Dendritic cell treated with granulocyte-macrophage colony-stimulating factor and Interleukin-4, amounts not matched to agents 40 ng/mL and 50 ng/mL, for 4 days (primary cell): Measurements from ENCODE around the gene MARCHF9.

Source experiments
- H3K27ac Mint-ChIP-seq: one replicate; pipeline ENCODE4 v1.8.0; 2022; ENCODE audit warnings: mild to moderate bottlenecking, mixed read lengths
- H3K27me3 Mint-ChIP-seq: one replicate; pipeline ENCODE4 v1.8.0; 2022; ENCODE audit warnings: mild to moderate bottlenecking, mixed read lengths
- H3K36me3 Mint-ChIP-seq: one replicate; pipeline ENCODE4 v1.8.0; 2022; ENCODE audit warnings: low read depth, mixed read lengths
- H3K4me1 Mint-ChIP-seq: one replicate; pipeline ENCODE4 v1.8.0; 2022; ENCODE audit warnings: low read depth, mixed read lengths
- H3K4me3 Mint-ChIP-seq: one replicate; pipeline ENCODE4 v1.8.0; 2022; ENCODE audit warnings: mild to moderate bottlenecking, moderate library complexity, mixed read lengths
- H3K9me3 Mint-ChIP-seq: one replicate; pipeline ENCODE4 v1.8.0; 2022; ENCODE audit warnings: mixed read lengths
- intact Hi-C: fragments of 100-400 bp; cut with micrococcal nuclease; formaldehyde crosslinking; loops from one replicate; pipeline ENCODE4 v1.15.0; 2022

MARCHF9 gene

GRCh38 chr12:57730336-57731067, 24.4 kb upstream of the MARCHF9 start:
- H3K4me3 Mint-ChIP-seq, result no peak overlapping the region
- H3K9me3 Mint-ChIP-seq, result peaks cover 8% of the 10 kb centered on the region
- H3K27ac Mint-ChIP-seq, result no peak overlapping the region
- intact Hi-C loops, result no loop called here
- peaks cover 92% of the 10 kb centered on the region for H3K36me3 Mint-ChIP-seq
- no peaks in the 10 kb centered on the region for H3K4me1 Mint-ChIP-seq
- no peaks in the 10 kb centered on the region for H3K27me3 Mint-ChIP-seq

DNA sequence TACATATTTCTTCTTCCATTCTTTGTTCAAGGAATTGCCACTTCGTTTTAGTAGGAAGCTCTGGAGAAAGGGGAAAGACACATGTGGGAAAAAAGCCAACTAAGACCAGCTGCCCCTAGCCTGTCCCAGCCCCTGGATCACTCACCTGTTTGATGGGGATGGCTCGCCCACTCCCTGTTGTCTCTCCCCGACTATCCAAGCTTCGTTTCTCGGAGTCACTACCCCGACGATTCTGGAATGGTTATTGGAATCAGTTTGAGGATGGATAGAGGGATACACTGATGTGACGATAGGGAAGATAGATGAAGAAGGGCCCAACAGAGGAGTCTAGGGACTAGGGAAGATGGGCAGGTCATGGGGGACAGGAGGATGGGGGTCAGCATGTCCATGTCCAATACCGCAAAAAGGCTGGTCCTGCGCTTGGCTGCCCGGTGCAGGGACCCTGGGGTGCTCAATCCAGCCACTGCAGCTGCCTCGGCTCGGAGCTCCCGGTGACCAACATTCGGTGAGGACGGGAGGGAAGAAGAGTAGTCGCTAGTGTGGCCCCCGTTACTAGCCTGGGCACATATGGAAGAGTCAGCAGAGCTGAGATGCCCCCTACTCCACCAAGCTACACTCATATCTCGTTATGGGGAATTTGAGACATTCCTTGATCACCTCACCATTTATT, 23.4 kb upstream of the MARCHF9 start:
- Mint-ChIP-seq H3K36me3 (peaks cover 92% of the 10 kb centered on the region), H3K9me3 (peaks cover under 1% of the 10 kb centered on the region), H3K4me1 (no peaks in the 10 kb centered on the region), H3K4me3 (no peak overlapping the region), H3K27ac (no peak overlapping the region), H3K27me3 (no peaks in the 10 kb centered on the region)
- intact Hi-C loops, result no loop called here

GRCh38 chr12:57732270-57732669, 22.6 kb upstream of the MARCHF9 start:
- intact Hi-C loops, result no loop called here
- Mint-ChIP-seq H3K36me3 (peaks cover 92% of the 10 kb centered on the region), H3K4me3 (no peak overlapping the region), H3K27ac (no peak overlapping the region), H3K9me3 (no peaks in the 10 kb centered on the region), H3K4me1 (no peaks in the 10 kb centered on the region), H3K27me3 (no peaks in the 10 kb centered on the region)

DNA sequence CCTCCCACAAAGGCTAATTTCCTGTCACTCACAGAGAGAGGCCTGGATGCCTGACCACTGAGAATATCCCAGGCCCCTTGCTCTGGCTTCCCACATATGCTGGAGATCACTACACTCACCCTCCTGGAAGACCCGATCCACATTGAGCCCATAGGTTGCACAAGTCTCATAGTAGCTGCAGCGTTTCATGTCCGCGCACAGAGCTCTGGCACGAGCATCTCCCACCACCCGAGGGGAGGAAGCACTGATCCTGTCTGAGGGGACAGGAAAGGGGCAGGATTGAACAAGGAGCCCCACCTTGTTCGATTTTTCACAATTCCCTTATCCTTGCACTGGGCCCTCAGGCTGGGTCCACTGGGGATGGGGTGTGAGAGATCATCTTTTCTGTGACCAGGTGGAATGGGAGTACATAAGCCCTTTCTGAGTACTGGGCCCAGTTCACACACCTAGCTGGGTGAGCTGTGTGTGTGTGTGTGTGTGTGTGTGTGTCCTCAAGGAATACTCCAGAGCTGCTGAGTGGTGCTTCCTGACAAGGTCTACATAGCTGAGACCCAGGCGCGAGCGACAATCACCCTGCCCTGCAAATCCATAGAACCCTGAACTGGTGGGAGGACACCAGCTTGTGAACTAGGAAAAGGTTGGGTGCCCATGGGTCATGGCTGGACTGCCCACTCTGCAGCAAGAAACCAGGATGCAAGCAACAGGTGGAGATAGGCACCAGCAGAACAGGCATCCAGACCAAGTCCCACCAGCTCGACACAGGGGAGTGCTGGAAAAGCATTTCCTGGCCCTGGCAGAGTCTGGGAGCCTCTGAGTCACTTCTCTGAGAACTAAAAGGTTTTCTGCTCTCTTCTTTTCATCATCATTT, 21.9 kb upstream of the MARCHF9 start:
- no peaks in the 10 kb centered on the region for H3K27me3 Mint-ChIP-seq
- intact Hi-C loops, result no loop called here
- H3K36me3 Mint-ChIP-seq, result peaks cover 86% of the 10 kb centered on the region
- no peaks in the 10 kb centered on the region for H3K9me3 Mint-ChIP-seq
- H3K4me1 Mint-ChIP-seq, result no peaks in the 10 kb centered on the region
- H3K27ac Mint-ChIP-seq, result no peak overlapping the region
- H3K4me3 Mint-ChIP-seq, result no peak overlapping the region

GRCh38 chr12:57733928-57734327, 21.0 kb upstream of the MARCHF9 start:
- Mint-ChIP-seq H3K4me3 (no peak overlapping the region), H3K4me1 (peaks cover under 1% of the 10 kb centered on the region), H3K27me3 (no peaks in the 10 kb centered on the region), H3K27ac (no peak overlapping the region), H3K36me3 (peaks cover 77% of the 10 kb centered on the region), H3K9me3 (no peaks in the 10 kb centered on the region)
- intact Hi-C loops, result no loop called here

DNA sequence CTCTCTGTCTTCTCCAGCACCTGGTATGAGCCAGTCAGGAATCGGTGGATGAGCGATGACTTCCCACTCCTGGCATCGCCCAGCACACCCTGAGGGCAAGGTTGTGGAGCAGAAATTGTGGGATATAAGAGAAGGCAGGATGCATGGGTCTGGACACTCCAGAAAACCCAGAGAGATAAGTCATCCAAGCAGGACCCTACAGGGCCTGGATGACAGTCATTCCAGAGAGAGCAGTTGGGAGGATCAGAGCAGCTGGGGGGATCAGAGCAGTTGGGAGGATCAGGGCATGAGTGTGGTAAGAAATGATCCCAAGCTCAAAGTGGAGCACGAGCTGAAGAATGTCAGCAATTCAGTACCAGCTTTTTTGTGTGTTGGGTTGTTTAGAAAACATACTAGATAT, 20.3 kb upstream of the MARCHF9 start:
- H3K4me3 Mint-ChIP-seq, result no peak overlapping the region
- peaks cover 71% of the 10 kb centered on the region for H3K36me3 Mint-ChIP-seq
- no peak overlapping the region for H3K27ac Mint-ChIP-seq

DNA sequence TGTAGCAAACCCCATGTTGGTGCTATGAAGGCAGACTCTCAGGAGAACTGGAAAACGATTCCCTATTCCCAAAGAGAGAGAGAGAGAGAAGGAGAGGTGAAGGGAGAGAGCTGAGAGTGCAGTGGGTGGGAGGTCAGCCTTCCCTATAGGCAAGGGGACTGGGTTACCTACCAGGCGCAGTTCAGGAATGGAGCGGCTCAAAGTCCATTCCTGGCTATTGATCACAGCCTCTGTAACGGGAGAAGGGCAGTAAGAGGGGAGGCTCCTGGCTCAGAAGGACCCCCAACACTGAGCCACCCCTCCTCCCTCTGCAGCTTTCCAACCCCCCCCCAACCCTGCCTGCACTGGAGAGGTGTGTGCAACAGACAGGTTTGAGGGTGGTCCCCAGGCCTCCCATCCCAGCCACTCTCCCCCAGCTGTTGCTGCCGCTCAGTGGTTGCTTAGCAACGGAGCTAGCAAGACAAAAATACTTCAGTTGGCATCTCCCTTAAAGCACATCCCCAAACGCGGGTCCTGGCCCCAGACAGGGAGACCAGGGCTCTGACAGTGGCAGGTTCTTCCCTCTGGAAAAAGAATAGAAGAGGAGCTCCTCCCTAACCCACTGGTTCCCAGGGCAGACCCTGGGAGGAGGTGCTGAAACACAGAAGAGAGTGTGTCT, 19.6 kb upstream of the MARCHF9 start:
- intact Hi-C loops, result no loop called here
- no peaks in the 10 kb centered on the region for H3K27me3 Mint-ChIP-seq
- H3K9me3 Mint-ChIP-seq, result no peaks in the 10 kb centered on the region
- H3K4me3 Mint-ChIP-seq, result no peak overlapping the region
- no peak overlapping the region for H3K27ac Mint-ChIP-seq
- H3K36me3 Mint-ChIP-seq, result peaks cover 68% of the 10 kb centered on the region
- H3K4me1 Mint-ChIP-seq, result peaks cover 12% of the 10 kb centered on the region

More for the DNA sequence above, 20.3 kb upstream of the MARCHF9 start:
- Mint-ChIP-seq H3K27me3 (no peaks in the 10 kb centered on the region), H3K9me3 (no peaks in the 10 kb centered on the region), H3K4me1 (peaks cover 7% of the 10 kb centered on the region)
- intact Hi-C loops, result no loop called here

GRCh38 chr12:57735952-57736740, 18.8 kb upstream of the MARCHF9 start:
- no peaks in the 10 kb centered on the region for H3K9me3 Mint-ChIP-seq
- H3K4me3 Mint-ChIP-seq, result no peak overlapping the region
- no peaks in the 10 kb centered on the region for H3K27me3 Mint-ChIP-seq
- no peak overlapping the region for H3K27ac Mint-ChIP-seq
- peaks cover 20% of the 10 kb centered on the region for H3K4me1 Mint-ChIP-seq
- intact Hi-C loops, result no loop called here
- peaks cover 60% of the 10 kb centered on the region for H3K36me3 Mint-ChIP-seq

DNA sequence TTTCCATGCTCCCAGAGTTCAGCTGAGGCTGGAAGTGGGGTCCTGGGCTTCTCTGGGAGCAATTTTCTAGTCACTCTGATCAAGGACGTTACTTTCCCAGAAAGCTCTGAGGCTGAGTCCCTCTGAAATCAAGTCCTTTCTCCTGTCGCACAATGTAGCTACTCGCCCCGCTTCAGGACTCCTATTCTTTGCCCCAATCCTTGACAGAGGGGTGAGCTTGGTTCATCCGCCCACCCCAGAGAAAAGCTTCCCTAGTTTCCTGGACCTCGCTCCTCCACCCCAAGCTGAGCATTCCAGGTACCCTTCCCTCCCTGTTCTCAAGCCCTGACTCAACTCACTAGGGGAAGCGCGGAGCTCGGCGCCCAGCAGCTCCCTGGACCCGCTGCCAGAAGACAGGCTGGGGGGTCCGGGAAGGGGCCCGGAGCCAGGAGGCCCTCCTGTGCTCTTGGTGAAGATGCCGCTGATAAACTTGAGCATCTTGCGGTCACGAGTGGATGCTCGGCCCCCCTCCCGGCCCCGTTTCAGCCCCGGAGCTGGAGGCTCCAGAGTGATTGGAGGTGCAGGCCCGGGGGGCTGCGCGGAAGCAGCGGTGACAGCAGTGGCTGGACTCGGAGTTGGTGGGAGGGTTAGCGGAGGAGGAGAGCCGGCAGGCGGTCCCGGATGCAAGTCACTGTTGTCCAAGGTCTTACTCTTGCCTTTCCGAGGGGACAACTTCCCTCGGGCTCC, 18.0 kb upstream of the MARCHF9 start:
- Mint-ChIP-seq H3K27ac (no peak overlapping the region), H3K36me3 (peaks cover 52% of the 10 kb centered on the region)

DNA sequence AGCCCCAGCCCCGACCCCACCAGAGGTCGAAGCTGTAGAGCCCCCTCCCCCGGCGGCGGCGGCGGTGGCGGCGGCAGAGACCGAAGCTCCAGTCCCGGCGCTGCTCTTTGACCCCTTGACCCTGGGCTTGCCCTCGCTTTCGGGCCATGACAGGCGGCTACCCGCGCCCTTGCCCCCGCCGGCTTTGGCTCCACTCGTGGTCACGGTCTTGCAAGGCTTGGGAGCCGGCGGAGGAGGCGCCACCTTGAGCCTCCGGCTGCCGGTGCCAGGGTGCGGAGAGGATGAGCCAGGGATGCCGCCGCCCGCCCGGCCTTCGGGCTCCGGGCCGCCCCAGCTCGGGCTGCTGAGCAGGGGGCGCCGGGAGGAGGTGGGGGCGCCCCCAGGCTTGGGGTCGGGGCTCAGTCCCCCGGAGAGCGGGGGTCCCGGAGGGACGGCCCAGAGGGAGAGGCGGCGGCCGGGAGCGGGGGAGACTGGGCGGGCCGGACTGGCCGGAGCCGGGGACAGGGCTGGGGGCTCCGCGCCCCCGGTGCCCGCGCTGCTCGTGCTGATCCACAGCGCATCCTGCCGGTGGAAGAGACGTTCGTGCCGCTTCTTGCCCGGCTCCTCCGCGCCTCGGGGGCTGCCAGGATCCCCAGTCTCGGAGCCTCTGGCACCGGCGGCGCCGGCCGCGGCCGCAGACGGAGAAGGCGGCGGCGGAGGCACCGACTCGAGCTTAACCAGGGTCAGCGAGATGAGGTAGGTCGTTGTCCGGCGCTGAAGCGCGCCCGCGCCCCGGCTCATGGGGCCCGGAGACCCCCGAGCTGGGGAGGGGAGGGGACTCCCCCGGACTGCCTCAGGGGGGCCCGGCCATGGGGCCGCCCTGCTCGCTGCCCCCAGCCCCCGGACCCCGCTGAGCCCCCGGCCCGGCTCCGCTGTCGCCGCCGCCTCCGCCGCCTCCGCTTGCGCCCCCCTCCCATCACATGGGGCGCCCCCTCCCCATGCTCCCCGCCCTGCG, 17.1 kb upstream of the MARCHF9 start:
- Mint-ChIP-seq H3K27me3 (no peaks in the 10 kb centered on the region), H3K4me3 (no peak overlapping the region), H3K36me3 (peaks cover 44% of the 10 kb centered on the region), H3K9me3 (no peaks in the 10 kb centered on the region), H3K4me1 (peaks cover 35% of the 10 kb centered on the region), H3K27ac (no peak overlapping the region)
- intact Hi-C loops, result no loop called here

More for the DNA sequence above, 18.0 kb upstream of the MARCHF9 start:
- intact Hi-C loops, result no loop called here
- Mint-ChIP-seq H3K9me3 (no peaks in the 10 kb centered on the region), H3K4me1 (peaks cover 28% of the 10 kb centered on the region), H3K27me3 (no peaks in the 10 kb centered on the region), H3K4me3 (no peak overlapping the region)

DNA sequence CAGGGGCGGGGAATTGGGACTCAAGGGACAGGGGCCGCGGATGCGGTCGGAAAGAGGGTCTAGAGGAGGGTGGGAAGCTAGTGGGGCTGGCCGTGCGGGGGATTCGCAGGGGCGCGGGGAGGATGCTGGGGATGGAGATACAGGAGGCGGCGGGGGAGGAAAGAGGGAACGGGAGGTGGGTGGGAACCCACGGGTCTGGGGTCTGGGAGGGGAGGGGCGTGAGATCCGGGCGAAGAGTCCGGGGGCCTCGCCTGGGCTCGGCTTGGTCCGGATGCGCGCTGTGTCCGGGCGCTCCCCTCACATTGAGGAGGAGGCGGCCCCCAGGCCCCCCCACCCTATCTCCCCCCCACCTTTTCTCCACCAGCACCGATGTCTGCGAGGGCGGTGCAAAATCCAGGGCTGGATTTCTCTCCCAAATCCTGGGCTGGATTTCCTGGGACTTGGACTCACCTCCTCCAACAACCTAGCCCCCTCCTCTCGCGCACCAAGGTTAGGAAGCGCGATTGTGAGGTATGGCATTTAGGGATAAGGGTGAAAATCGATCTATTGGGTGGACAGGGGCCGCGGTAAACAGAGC, 16.2 kb upstream of the MARCHF9 start, which contains the start of gene AGAP2:
Gene AGAP2 (minus strand): TSS at position 82 of the 577 bp plus-strand sequence. CDS start 496 bp downstream, outside the sequence.
- intact Hi-C loops, result no loop called here
- H3K27ac Mint-ChIP-seq, result no peak within 1 kb of the TSS
- H3K27me3 Mint-ChIP-seq, result no peaks in the 10 kb centered on the region
- H3K36me3 Mint-ChIP-seq, result peaks cover 34% of the 10 kb centered on the region
- peaks cover 35% of the 10 kb centered on the region for H3K4me1 Mint-ChIP-seq
- no peak within 1 kb of the TSS for H3K4me3 Mint-ChIP-seq
- no peaks in the 10 kb centered on the region for H3K9me3 Mint-ChIP-seq
